Limb (tissue), 2 donors: Measurements from ENCODE around the gene LRP10.
"Not testable (repeated sequence)": the region's sequence is repeated elsewhere in the genome, so short reads cannot be mapped to it uniquely, and the experiment has no call there.

Source experiments
- DNase-seq, 2 donors: peaks; one replicate each; pipeline ENCODE4 v3.0.0-alpha.2; 2016; ENCODE audit errors: extremely low spot score in 2 of 2

Gene LRP10, protein sequence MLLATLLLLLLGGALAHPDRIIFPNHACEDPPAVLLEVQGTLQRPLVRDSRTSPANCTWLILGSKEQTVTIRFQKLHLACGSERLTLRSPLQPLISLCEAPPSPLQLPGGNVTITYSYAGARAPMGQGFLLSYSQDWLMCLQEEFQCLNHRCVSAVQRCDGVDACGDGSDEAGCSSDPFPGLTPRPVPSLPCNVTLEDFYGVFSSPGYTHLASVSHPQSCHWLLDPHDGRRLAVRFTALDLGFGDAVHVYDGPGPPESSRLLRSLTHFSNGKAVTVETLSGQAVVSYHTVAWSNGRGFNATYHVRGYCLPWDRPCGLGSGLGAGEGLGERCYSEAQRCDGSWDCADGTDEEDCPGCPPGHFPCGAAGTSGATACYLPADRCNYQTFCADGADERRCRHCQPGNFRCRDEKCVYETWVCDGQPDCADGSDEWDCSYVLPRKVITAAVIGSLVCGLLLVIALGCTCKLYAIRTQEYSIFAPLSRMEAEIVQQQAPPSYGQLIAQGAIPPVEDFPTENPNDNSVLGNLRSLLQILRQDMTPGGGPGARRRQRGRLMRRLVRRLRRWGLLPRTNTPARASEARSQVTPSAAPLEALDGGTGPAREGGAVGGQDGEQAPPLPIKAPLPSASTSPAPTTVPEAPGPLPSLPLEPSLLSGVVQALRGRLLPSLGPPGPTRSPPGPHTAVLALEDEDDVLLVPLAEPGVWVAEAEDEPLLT

DNA sequence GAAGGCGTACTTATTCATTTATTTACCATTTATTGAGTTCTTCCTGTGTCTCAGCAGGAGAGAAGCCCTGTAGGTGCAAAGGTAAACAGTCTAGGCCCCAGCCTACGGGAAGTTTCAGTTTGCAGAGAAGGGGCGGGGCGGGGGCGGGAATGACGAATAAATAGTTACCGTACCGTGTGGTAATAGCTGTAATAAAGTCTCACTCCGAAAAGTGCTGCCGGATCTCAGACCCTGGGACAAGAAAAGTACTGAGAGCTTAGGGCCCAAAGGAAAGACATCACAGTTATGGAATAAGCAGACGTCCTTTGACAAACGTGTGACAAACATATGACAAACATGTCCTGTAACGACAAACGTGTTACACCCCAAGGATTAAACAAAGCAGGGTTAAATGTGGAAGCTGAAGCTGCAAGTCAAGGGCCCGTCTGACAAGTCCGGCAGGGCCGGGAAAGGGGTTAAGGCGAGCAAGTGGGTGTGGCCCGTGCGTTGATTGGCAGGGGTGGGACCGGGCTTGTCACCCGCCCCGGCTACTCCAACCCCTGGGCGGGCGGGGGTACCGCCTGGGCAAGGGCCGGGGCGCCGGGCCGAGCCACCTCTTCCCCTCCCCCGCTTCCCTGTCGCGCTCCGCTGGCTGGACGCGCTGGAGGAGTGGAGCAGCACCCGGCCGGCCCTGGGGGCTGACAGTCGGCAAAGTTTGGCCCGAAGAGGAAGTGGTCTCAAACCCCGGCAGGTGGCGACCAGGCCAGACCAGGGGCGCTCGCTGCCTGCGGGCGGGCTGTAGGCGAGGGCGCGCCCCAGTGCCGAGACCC lies at the start of gene LRP10:
Gene LRP10 (plus strand): TSS at position 517 of the 809 bp plus-strand sequence. CDS start 564 bp downstream, outside the sequence.
- peak; percentile 88 to 89 for DNase-seq

DNA sequence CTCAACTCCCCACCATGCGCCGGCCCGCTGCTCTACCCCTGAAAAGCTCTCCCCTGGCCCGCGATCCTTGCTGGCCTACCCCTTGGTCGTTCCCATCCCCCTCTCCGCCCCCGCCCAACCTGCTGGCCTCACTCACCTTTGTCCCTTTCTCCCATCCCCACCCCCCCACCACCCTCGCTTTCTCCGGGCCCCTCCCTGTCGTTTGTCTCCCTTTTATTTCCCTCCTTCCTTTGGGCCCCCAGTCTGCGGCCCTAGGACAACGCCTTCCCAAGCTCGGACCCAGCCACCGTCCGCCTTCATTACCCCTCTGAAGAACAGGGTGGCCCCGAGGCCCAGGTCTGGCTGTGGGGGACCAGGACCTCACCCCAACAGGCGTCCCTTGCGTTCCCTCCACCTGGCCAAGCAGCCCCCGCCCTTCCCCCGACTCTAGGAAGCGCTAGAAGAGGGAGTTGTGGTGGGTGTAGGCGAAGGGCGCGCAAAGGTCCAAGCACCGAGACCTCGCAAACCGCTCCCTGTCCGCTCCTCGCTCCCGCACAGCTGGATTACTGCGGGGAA lies 49.4 kb upstream of the LRP10 start:
- peak in 1 of 2 donors; percentile 63 for DNase-seq

DNA sequence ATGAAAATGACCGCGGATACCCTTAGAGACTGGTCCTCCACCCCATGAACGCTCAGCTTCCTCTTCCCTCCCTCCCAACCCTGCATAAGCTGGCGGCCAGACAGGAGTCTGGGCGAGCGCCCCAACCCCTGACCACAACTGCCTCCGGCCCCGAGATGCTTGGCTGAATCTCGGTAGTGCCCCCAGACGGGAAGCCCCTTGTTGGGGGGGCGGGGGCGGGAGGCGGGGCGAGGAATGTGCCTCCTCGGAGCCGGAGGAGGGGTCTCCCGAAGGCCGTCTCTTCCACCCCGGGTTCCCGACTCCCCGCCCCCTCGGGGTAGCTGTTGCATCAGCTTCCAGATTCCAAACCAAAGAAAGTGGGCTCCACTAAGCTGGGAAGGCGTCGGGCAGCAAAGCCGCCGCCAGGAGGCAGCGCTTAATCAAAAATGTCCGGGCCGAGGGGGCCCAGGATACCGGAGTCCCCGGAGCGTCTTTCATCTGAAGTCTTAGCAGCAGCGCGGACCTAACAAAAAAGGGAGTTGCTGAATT lies 48.9 kb upstream of the LRP10 start:
- DNase-seq, result peak; percentile 88 to 91

DNA sequence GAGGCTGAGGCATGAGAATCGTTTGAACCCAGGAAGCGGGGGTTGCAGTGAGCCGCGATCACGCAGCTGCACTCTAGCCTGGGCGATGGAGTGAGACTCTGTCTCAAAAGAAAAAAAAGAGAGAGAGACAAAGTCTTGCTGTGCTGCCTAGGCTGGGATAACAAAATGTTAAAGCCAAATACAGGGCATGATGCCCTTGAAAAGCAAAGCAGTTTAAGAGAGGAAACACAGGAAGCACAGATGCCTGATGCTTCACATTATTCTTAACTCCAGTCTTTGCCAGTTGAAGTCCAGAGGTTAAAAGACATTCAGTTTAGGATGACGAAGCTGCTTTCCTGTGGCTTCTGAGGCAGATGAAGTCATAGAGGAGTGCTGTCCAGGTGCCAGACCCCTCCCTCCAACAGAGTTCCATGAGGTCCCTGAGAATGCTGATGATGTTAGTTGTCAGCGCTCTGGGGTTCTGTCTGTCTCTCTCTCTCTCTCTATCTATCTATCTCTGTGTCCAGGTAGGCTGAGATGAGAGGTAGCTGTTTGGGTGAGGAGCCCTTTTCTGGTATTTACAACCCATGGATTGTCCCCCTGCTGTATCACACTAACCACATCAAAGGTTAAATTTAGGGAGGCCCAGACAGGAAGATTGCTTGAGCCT lies 46.7 kb upstream of the LRP10 start:
- peak in 1 of 2 donors; percentile 62 for DNase-seq

DNA sequence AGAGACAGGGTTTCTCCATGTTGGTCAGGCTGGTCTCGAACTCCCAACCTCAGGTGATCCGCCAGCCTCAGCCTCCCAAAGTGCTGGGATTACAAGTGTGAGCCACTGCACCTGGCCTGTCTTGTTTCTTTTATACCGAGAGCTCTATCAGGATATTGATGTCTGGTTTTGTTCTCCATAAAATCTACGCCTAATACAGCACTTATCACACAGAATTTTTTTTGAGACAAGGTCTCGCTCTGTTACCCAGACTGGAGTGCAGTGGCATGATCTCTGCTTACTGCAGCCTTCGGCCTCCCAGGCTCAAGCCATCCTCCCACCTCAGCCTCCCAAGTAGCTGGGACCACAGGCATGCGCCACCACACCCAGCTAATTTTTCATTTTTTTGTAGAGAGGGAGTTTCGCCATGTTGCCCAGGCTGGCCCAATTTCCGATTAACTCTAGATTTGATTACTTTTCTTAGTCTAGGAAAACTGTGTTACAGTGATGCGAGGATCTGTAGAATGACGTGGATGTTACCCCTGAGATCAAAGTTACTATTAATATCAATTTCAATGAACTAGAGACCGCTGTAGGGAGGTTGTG lies 42.4 kb upstream of the LRP10 start:
- DNase-seq, result not testable (repeated sequence)

DNA sequence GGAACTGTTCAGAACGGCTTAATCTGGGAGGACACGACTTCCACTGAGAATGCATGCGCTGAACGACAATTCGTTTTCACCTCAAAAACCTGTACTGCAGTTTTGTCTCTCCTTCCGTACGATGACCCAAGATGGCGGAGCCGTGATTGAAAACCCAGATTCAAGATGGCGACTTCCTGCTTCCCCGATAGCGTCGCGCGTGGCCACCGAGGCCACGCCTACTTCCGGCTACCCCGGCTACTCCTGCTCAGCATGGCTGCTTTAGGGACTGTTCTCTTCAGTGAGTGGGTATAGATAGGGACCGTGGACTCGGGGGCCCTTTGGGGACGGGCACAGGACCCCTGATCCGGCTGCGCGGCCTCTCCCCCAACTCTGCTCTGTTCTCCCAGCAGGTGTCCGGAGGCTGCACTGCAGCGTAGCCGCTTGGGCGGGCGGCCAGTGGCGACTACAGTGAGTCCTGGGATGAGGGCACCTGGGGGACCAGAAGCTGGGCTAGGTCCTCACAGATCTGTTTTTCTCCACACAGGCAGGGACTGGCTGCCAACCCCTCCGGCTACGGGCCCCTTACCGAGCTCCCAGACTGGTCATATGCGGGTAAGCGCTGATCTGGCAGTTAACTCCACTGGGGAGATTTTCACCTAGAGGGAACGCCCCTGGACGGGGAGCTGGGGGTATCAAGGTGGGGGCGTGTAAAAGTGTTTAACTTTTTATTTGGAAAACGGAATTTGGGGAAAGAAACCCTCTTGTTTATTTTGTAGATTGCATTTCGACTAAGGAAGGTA lies 41.7 kb upstream of the LRP10 start, which contains the start of gene MRPL52:
Gene MRPL52 (plus strand): TSS at position 227 of the 782 bp plus-strand sequence. CDS start 26 bp downstream, at position 253.
- peak; percentile 91 to 96 for DNase-seq

DNA sequence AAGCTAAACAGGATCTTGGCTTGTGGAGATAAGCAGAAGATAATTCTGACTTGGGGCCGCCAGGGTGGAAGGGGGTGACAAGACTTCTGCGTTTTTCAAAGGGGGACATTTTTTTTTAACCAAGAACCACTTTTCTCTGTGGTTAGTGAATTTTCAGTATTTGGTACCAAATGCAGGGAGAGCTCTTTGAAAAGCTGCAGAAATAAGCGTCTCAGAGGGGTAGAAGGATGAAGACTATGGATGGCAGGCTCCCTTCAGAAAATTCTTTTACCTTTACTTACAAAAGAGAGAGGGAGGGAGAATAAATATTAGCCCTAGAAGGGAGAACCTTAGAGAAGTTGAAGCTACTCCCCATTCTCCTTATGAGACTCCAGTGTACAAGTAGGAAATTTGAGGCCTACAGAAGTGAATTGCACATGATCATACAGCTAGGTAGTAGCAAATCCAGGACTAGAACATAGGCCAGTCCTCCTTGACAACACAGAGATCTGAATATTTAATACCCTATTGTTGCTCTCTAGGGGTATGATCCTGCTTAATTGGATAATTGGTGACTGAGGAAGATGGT lies 41.0 kb upstream of the LRP10 start:
- no peak for DNase-seq

DNA sequence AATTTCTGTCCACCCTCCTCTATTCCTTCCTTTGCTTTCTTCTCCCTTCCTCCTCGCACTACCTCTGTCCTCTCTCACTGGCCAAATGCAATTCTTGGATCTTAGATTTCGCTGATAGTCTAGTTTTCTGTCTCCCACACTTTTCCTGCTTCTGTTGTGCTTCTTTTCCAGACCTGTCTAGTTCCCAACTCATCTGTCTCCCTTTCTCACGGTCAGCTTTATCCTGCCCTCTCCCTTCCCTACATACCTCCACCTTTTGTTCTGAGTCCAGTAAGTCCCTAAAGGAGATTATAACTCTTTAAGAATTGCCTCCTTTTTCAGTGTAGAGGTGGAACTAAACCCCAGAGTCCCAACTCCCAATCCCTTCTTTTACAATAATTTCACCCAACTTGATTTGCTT lies 36.0 kb upstream of the LRP10 start:
- no peak for DNase-seq

DNA sequence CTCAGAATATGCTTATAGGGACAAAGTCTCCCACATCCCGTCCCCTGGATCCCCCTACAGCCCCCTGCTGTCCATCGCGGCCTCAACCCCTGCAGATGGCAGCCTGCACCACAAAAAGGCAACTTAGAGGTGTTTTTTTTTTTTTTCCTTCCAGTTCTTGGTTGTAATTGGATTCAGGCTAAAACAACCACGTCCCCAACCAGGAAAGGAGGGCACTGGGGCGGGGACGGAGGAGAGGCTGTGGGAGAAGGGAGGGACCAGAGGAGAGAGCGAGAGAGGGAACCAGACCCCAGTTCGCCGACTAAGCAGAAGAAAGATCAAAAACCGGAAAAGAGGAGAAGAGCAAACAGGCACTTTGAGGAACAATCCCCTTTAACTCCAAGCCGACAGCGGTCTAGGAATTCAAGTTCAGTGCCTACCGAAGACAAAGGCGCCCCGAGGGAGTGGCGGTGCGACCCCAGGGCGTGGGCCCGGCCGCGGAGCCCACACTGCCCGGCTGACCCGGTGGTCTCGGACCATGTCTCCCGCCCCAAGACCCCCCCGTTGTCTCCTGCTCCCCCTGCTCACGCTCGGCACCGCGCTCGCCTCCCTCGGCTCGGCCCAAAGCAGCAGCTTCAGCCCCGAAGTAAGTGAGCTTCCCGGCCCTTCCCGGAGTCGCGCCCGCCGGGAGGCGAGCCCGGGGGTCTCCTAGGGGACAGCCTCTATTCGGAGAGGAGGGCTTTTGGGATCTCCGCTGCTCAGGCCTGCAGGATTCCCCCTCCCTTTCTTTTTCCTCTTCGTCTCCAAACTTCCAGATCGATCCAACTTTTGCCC lies 35.0 kb upstream of the LRP10 start, which contains the start of gene MMP14:
Gene MMP14 (plus strand): TSS at position 285 of the 813 bp plus-strand sequence. CDS start 233 bp downstream, at position 518.
- DNase-seq, result peak; percentile 85 to 92

DNA sequence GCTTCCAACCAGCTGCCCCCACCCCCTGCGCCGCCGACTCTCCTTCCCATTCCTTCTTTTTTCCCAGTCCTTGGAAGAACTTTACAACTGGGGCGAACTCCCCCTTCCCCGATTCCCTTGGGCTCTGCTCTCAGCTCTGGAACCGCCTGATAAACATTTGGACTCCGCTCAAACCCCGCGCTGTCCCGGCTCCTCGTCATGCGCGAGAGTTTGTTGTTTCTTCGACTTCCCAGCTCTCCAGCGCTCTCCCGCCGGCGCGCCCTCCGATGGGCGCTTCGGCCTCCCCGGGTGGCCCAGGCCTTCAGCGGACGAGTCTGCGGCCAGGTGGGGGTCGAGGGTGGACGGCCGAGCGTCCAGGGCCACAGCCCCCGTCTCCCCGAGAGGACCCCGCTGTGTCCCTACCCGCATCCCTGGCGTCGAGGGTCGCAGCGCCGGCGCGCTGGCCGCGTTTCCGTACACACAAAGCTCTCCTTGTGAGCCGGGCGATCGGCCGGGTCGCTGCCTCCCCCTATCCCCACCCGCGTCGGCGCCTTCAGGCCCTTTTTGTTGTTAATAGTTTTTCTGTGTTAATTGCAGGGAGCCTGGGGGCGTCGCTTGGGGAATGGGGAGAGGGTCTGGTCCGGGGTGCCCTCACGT lies 34.3 kb upstream of the LRP10 start:
- peak in 1 of 2 donors; percentile 79 for DNase-seq

DNA sequence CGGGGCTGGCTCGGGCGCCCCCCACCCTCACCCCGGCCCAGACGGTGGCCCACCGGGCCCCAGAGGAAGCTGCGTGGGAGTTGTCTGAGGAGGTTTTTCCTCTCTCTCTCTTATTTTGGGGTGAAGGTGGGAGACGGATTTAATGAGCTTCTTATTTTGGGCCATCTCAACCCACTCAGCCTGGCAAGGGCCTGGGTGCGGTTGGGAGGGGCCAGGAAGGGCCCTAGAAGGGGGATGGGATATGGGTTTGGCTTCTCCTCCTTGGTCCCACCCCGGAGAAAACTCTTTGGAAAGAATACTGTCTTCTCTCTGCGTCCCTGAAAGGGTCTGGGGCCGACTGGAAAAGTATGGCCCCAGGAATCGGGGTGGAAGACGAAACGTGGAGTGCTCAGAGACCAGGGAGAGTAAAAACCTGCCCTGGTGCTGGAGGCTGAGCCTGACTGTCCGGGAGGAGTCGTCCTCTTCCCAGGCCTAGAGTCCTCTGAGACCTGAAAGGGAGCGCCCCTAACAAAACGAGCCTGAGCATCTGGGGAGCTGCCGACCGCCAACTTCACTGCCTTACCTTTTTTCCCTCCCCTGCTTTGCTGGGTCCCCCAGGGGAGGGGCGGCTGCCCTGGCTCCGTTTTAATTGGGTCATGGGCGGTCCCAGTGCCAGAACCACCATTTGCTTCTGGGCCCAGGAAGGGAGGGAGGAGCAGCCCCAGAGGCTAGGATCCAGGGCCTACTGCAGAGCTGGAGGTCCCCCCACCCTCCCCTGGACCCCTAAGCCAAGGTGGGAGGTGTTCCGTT lies 33.6 kb upstream of the LRP10 start:
- peak in 1 of 2 donors; percentile 58 for DNase-seq

DNA sequence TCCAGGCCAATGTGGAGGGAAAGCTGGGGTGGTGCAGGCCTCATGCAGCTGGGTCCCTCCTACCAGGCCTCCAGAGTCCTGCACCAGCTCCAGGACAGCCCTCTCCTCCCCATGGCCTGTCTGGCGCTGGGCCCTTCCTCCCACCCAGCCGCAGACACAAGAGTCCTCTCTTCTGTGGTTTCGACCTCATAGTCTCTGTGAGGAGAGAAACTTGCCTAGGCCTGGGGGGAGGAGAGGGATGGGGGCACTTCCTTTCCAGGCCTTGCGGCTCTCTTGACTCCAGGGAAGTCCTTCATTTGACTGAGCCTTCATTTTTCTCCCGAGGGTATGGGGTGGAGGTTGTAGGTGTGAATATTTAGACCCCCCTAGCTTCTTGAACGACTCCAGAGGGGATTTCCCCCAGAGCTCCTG lies 32.9 kb upstream of the LRP10 start:
- DNase-seq, result no peak

DNA sequence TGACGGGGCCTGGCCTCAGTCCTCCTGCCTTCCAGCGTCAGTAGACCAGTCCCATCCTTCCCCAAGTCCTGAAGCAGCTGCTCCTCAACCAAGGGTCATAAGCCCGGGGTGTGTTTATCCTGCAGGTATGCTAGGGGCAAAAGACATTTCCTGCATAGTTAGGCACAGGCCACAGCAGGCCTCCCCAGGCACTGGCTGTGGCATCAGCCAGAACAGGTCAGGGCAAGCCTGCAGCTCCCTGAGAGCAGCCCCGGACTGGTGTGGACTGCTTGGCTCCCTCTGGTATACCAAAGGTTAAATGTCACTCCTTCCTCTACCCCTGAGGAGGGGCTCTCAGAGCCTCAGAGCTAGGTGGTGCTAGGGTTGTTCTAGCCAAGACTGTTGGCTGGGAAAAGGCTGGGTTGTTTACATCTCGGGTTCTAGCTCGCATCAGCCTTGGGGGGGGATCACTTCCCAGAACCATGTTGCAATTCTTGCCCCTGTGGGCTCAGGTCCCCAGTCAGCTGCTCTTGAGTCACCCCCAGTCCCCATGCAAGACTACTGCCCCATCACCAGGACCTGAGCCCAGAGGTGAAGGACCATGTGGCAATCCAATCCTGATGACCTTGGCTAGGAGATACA lies 32.3 kb upstream of the LRP10 start:
- DNase-seq, result no peak

DNA sequence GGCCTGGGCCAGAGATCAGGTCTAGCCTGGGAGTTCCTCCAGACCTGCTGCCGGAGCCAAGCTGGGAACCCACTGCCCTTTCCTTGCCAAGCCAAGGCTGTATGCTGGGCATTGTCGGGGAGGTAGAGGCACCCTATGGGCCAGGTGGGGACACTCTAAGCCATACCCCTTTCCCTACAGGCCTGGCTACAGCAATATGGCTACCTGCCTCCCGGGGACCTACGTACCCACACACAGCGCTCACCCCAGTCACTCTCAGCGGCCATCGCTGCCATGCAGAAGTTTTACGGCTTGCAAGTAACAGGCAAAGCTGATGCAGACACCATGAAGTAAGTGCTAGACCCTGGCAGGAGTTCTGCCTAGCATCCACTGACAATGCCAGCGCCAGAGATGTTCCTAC lies 30.2 kb upstream of the LRP10 start:
- DNase-seq, result no peak

DNA sequence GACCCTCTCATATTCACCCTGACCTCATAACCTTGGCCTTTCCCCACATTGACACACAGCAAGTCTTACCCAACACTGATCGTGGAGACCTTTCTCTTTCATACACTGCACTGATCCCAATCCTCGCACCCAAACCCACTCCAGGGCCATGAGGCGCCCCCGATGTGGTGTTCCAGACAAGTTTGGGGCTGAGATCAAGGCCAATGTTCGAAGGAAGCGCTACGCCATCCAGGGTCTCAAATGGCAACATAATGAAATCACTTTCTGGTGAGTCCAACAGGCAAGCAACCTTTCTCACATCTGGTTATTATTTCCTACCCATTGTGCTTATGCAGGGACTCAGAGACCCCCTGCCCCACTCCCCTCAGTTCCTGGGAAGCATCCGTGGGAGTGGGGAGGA lies 29.8 kb upstream of the LRP10 start:
- DNase-seq, result no peak
